SK-N-MC (cell line): Measurements from ENCODE around the gene OTUD7B.

Source experiments
- EZH2 ChIP-seq: fragments of 200-600 bp; sonication (generic); IDR thresholded peaks from one replicate; pipeline ENCODE4 v1.6.1; 2017; ENCODE audit warnings: antibody characterized with exemption
- FOXP2 ChIP-seq: optimal IDR thresholded peaks from 2 replicates; pipeline ENCODE3; 2011; ENCODE audit warnings: mild to moderate bottlenecking, moderate library complexity; ENCODE audit not compliant: insufficient read depth; ENCODE audit errors: extremely low read length, control extremely low read depth
- POLR2AphosphoS5 ChIP-seq: IDR thresholded peaks from 2 replicates; pipeline ENCODE4 v1.6.1; 2012; ENCODE audit warnings: mild to moderate bottlenecking, low read depth, low read length, borderline replicate concordance

DNA sequence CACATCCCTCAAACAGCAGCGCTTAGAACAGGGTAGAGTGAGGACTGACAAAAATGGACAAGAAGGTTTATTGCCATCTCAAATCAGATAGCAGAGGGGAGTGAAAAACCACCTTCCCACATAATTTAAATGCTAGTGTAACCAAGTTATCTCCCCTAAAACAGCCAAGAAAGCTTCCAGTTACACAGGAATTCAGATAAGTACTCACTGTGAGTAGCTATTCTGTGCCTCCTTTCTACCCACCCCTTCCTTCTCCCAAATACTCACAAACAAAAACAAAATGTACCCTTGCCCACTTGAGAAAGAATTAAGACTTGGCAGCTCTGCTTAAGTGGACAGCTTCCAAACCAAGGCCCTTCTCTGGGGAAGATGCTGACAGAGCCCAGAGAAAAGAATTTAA lies 9.1 kb downstream of the OTUD7B start:
- TF ChIP-seq EZH2 (no peak), POLR2AphosphoS5 (no peak), FOXP2 (no peak)
